Transverse colon (tissue), 3 donors: ENCODE results near the gene ZNF609.

Experiments used
- POLR2A ChIP-seq: fragments of 450-650 bp; IDR thresholded peaks from one replicate; pipeline ENCODE4 v1.6.1; 2016; ENCODE audit warnings: antibody characterized with exemption, mild to moderate bottlenecking, moderate library complexity
- POLR2AphosphoS5 ChIP-seq, 3 donors: sonication (generic); formaldehyde crosslinking; IDR thresholded peaks; one replicate each; pipeline ENCODE4 v1.6.1; 2016; ENCODE audit warnings: antibody characterized with exemption in 3 of 3

DNA sequence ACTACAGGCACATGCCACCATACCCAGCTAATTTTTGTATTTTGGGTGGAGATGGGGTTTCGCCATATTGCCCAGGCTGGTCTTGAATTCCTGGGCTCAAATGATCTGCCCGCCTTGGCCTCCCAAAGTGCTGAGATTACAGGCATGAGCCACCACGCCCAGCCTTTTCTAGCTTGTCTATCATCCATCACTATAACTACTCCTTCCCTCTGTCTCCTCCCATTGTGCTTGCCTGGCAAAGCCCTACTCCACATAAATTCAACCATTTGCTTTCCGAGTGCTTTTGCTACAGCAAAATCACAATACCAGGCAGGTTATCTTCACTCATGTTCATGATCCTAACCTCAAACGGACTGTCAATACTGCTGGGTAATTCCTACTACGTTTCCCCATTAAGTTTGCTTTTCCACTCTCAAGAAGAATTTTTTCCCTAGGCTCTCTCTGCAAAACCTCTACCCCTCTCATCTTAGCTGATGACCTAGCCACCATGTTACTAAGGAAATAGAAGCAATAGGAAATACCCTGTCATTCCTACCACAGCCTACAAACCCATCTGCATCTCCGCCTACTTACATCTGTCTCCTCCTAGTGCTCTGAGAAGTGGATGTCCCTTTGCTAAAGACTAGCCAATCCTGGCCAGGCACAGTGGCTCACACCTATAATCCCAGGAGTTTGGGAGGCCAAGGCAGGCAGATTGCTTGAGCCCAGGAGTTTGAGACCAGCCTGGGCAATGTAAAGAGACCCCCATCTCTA is 250.5 kb downstream of the ZNF609 start:
- TF ChIP-seq POLR2AphosphoS5 (IDR thresholded peaks at IDR 0.05) (no peak), POLR2A (no peak)
